Neutrophil (primary cell): ENCODE data around the gene ANKRD10.

Experiments used
- H3K27ac ChIP-seq: fragments of 200-600 bp; sonication (generic); 2 replicates; pipeline ENCODE4 v1.5.1; 2016; ENCODE audit warnings: mild to moderate bottlenecking, moderate library complexity
- H3K27me3 ChIP-seq: fragments of 200-600 bp; sonication (generic); 2 replicates; pipeline ENCODE4 v1.6.0; 2016; ENCODE audit warnings: mild to moderate bottlenecking
- H3K36me3 ChIP-seq: fragments of 200-600 bp; sonication (generic); 2 replicates; pipeline ENCODE4 v1.5.1; 2017
- H3K4me1 ChIP-seq, 2 experiments: fragments of 200-600 bp in 1 of 2; sonication (generic) in 1 of 2; 1 replicate in 1 of 2; 2 replicates in 1 of 2; pipeline versions ENCODE4 v1.5.1 to v1.6.1; 2013 to 2016; ENCODE audit warnings: low read depth in 1 of 2, low read length in 1 of 2, mild to moderate bottlenecking in 1 of 2, moderate library complexity in 1 of 2; ENCODE audit not compliant: control insufficient read depth in 1 of 2, insufficient read depth in 1 of 2
- H3K4me3 ChIP-seq, 2 experiments: fragments of 200-600 bp in 1 of 2; sonication (generic) in 1 of 2; 1 replicate in 1 of 2; 2 replicates in 1 of 2; pipeline ENCODE4 v1.5.1; 2013 to 2016; ENCODE audit warnings: low read depth in 1 of 2, low read length in 1 of 2, mild to moderate bottlenecking in 1 of 2, moderate library complexity in 1 of 2
- H3K9me3 ChIP-seq: fragments of 200-600 bp; sonication (generic); 2 replicates; pipeline ENCODE4 v1.5.1; 2016
- TF ChIP-seq, protein P1 (sequence below): fragments of 200-600 bp; sonication (generic); IDR thresholded peaks from 2 replicates; pipeline ENCODE4 v1.5.1; 2016; ENCODE audit warnings: antibody characterized with exemption

The ANKRD10 gene

DNA sequence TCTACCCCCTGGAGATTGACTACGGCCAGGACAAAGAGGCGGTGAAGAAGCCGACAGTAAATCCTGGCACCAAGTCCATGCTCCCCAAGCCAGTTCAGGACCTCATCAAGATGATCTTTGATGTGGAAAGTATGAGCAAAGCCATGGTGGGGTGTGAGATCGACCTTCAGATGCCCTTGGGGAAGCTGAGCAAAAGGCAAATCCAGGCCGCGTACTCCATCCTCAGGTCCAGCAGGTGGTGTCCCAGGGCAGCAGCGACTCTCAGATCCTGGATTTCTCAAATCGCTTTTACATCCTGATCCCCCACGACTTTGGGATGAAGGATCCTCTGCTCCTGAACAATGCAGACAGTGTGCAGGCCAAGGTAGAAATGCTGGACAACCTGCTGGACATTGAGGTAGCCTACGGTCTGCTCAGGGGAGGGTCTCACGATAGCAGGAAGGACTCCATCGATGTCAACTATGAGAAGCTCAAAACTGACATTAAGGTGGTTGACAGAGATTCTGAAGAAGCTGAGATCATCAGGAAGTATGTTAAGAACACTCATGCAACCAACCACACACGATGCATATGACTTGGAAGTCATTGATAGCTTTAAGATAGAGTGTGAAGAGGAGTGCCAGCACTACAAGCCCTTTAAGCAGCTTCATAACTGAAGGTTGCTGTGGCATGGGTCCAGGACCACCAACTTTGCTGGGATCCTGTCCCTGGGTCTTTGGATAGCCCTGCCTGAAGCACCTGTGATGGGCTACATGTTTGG, 24.0 kb upstream of the ANKRD10 start:
- Histone ChIP-seq H3K27ac (no peak overlapping the region), H3K4me3 (no peak overlapping the region), H3K9me3 (peaks cover 4% of the 10 kb centered on the region), H3K27me3 (peaks cover 14% of the 10 kb centered on the region), H3K4me1 (no peaks in the 10 kb centered on the region), H3K36me3 (no peaks in the 10 kb centered on the region)
- TF ChIP-seq, protein P1, sequence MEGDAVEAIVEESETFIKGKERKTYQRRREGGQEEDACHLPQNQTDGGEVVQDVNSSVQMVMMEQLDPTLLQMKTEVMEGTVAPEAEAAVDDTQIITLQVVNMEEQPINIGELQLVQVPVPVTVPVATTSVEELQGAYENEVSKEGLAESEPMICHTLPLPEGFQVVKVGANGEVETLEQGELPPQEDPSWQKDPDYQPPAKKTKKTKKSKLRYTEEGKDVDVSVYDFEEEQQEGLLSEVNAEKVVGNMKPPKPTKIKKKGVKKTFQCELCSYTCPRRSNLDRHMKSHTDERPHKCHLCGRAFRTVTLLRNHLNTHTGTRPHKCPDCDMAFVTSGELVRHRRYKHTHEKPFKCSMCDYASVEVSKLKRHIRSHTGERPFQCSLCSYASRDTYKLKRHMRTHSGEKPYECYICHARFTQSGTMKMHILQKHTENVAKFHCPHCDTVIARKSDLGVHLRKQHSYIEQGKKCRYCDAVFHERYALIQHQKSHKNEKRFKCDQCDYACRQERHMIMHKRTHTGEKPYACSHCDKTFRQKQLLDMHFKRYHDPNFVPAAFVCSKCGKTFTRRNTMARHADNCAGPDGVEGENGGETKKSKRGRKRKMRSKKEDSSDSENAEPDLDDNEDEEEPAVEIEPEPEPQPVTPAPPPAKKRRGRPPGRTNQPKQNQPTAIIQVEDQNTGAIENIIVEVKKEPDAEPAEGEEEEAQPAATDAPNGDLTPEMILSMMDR: no peak

DNA sequence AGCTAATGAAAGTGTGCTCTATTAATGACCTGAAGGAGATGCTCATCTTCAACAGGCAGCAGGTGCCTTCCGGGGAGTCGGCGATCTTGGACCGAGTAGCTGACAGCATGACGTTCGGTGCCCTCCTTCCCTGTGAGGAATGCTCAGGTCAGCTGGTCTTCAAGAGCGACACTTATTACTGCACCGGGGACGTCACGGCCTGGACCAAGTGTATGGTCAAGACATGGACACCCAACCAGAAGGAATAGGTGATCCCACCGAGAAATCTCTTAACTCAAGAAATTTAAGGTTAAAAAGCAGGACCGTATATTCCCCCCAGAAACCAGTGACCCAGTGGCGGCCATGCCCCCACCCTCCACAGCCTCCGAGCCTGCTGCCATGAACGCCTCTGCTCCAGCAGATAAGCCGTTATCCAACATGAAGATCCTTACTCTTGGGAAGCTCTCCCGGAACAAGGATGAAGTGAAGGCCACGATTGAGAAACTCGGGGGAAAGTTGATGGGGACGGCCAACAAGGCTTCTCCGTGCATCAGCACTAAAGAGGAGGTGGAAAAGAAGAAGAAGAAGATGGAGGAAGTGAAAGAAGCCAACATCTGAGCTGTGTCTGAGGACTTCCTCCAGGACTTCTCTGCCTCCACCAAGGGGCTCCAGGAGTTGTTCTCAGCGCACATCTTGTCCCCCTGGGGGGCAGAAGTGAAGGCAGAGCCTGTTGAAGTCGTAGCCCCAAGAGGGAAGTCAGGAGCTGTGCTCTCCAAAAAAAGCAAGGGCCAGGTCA, 22.8 kb upstream of the ANKRD10 start:
- no peak overlapping the region for H3K4me3 ChIP-seq
- peaks cover 16% of the 10 kb centered on the region for H3K9me3 ChIP-seq
- no peaks in the 10 kb centered on the region for H3K4me1 ChIP-seq
- TF ChIP-seq, protein P1: no peak
- no peak overlapping the region for H3K27ac ChIP-seq
- H3K27me3 ChIP-seq: peaks cover 14% of the 10 kb centered on the region
- no peaks in the 10 kb centered on the region for H3K36me3 ChIP-seq

DNA sequence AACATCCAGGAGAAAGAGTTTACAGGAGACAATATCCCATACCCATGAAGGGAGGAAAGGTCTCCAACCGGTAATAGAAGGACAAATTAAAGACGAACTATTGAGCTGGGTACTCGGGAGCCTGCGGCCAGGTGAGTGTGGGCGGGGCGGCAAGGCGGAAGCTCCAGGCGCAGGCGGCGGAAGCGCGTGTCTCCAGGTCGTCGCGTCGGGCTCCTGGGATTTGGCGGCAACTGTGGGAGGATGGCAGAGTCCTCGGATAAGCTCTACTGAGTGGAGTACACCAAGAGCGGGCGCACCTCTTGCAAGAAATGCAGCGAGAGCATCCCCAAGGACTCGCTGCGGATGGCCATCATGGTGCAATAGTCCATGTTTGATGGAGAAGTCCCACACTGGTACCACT, 21.6 kb upstream of the ANKRD10 start:
- no peak overlapping the region for H3K4me3 ChIP-seq
- peaks cover 20% of the 10 kb centered on the region for H3K9me3 ChIP-seq
- no peak overlapping the region for H3K27ac ChIP-seq
- H3K4me1 ChIP-seq: no peaks in the 10 kb centered on the region
- TF ChIP-seq, protein P1: no peak
- no peaks in the 10 kb centered on the region for H3K36me3 ChIP-seq
- H3K27me3 ChIP-seq: peaks cover 17% of the 10 kb centered on the region

DNA sequence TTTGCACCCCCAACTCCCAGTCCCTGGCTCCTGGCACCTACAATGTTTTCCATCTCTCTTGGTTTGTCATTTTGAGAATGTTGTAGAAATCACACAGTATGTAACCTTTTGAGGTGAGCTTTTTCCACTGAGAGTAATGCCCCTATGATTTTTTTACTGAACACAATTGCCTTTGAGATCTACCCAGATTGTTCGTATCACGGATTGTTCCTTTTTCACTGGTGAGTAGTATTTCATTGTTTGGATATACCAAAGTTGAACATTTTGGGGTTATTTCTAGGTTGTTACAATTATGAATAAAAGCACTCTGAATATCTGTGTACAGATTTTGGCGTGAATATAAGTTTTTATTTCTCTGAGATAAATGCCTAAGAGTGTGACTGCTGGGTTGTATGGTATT, 17.7 kb upstream of the ANKRD10 start:
- peaks cover 20% of the 10 kb centered on the region for H3K9me3 ChIP-seq
- no peaks in the 10 kb centered on the region for H3K4me1 ChIP-seq
- TF ChIP-seq, protein P1: no peak
- H3K36me3 ChIP-seq: no peaks in the 10 kb centered on the region
- H3K27ac ChIP-seq: no peak overlapping the region
- peaks cover 40% of the 10 kb centered on the region for H3K27me3 ChIP-seq
- H3K4me3 ChIP-seq: no peak overlapping the region

DNA sequence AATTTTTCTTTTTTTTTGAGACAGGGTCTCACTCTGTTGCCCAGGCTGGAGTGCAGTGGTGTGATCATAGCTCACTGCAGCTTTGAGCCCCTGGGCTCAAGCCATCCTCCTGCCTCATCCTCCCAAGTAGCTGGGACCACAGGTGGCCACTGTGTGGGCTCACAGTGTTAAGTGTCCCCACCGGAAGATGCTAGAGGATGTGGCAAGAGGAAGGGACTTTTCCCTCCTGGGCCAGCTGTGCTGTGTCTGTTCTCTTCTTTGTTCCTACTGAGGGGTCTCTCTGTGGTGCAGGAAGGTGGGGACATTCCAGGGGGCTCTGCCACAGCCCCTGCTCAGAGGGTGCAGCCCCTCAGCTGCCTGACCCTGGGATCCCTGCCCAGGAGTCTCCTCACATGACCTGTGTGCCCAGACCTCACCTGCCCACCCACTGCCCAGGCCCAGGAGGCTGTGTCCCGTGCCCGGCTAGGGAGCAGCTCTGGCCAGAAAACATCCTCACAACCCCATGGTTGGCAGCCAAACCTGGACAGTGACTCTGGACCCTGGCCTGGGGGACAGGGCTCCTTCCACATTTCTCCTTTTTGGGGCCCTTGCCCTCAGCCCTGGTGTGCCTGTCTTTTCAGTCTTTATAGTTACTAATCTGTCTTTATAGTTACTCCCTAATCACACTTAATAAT, 14.4 kb upstream of the ANKRD10 start:
- Histone ChIP-seq H3K27ac (no peak overlapping the region), H3K36me3 (no peaks in the 10 kb centered on the region), H3K4me1 (no peaks in the 10 kb centered on the region), H3K27me3 (peaks cover 61% of the 10 kb centered on the region), H3K9me3 (peaks cover 20% of the 10 kb centered on the region), H3K4me3 (no peak overlapping the region)
- TF ChIP-seq, protein P1: no peak
